BLaER1 (cell line): ENCODE results near the gene SPRR1A.

Experiments
- H3K27ac ChIP-seq: shearing (Covaris generic); formaldehyde crosslinking; 2 replicates; pipeline ENCODE4 v1.8.1; 2022
- H3K27me3 ChIP-seq: shearing (Covaris generic); formaldehyde crosslinking; 2 replicates; pipeline ENCODE4 v1.8.1; 2022
- H3K36me3 ChIP-seq: shearing (Covaris generic); formaldehyde crosslinking; 2 replicates; pipeline ENCODE4 v1.8.1; 2022
- H3K4me1 ChIP-seq: shearing (Covaris generic); formaldehyde crosslinking; 2 replicates; pipeline ENCODE4 v1.8.1; 2022
- H3K4me2 ChIP-seq: shearing (Covaris generic); formaldehyde crosslinking; 2 replicates; pipeline ENCODE4 v1.8.1; 2022
- H3K4me3 ChIP-seq: shearing (Covaris generic); formaldehyde crosslinking; 2 replicates; pipeline ENCODE4 v1.8.1; 2022
- H3K9ac ChIP-seq: shearing (Covaris generic); formaldehyde crosslinking; 2 replicates; pipeline ENCODE4 v1.8.1; 2022
- H3K9me3 ChIP-seq: shearing (Covaris generic); formaldehyde crosslinking; 2 replicates; pipeline ENCODE4 v1.8.1; 2022
- H4K20me1 ChIP-seq: shearing (Covaris generic); formaldehyde crosslinking; 2 replicates; pipeline ENCODE4 v1.8.1; 2022
- Cebpa-rat ChIP-seq: shearing (Covaris generic); IDR thresholded peaks from 2 replicates; pipeline ENCODE4 v1.8.1; 2022

Gene SPRR1A

DNA sequence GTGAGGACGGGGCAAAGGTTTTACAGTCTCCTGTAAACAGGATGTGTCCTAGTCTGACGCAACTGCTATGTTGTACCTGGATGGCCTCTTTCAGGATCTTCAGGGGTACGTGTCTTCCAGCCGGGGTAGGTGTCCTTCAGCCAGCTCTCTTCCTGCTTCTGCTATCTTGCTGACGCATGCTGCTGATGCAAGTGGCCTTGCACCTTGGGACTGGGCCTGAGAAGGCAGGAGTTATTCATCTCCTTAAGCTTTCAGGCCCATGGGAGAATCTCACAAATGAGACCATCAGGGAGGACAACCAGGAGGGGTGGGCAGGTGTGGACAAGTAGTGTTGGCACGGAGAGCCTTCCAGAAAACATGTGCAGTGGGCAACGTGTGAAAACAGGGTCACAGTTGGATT lies 39.2 kb downstream of the SPRR1A start:
- Histone ChIP-seq H3K4me2 (peak overlapping the region; percentile 75), H3K9ac (no peak overlapping the region), H4K20me1 (no peaks in the 10 kb centered on the region), H3K4me3 (no peak overlapping the region), H3K27me3 (no peaks in the 10 kb centered on the region), H3K27ac (peak overlapping the region; percentile 66), H3K4me1 (peaks cover 34% of the 10 kb centered on the region), H3K36me3 (no peaks in the 10 kb centered on the region), H3K9me3 (peaks cover 11% of the 10 kb centered on the region)
- no peak for TF ChIP-seq Cebpa-rat

DNA sequence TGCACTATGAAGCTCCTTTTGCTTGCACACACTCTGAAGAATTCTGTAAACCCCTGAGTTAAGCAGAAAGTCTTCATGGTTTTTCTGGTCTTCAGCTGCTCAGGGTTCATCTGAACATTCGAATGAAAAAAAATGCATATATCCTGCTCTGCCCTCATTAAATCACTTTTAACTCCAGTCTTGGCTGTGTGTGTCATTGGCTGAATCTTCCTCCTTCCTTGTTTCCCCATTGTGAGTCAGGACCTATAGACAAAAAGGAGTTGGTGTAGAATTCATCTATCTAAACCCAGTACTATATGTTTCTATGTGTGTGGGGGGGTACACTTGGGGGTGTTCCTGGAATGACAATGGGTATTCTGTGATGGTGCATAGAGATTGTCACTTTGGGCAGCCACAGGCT lies 40.5 kb downstream of the SPRR1A start:
- H3K36me3 ChIP-seq, result no peaks in the 10 kb centered on the region
- no peak overlapping the region for H3K9ac ChIP-seq
- no peak overlapping the region for H3K27ac ChIP-seq
- TF ChIP-seq Cebpa-rat, result no peak
- H3K9me3 ChIP-seq, result no peaks in the 10 kb centered on the region
- H3K4me3 ChIP-seq, result no peak overlapping the region
- H3K27me3 ChIP-seq, result no peaks in the 10 kb centered on the region
- H3K4me2 ChIP-seq, result no peak overlapping the region
- no peaks in the 10 kb centered on the region for H4K20me1 ChIP-seq
- peaks cover 34% of the 10 kb centered on the region for H3K4me1 ChIP-seq

DNA sequence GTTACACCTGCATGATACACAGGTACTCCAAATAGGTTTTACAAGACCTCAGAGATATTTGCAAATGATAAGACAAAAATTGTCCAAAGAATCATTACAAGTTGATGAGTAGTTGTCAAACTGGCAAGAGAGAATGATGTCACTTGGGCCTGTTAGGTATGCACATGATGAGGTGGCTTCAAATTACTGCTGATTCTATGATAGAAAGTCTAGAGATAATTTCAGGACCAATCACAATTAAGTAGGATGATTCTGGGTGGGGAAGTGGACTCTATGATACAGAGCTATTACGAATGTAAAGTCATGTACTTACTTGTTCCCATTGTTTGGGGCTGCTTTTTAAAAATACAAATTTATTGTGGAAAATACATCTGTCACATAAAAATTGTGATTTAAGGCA lies 41.9 kb downstream of the SPRR1A start:
- Histone ChIP-seq H3K4me3 (no peak overlapping the region), H3K9ac (no peak overlapping the region), H3K27me3 (no peaks in the 10 kb centered on the region), H3K36me3 (no peaks in the 10 kb centered on the region), H4K20me1 (no peaks in the 10 kb centered on the region), H3K9me3 (no peaks in the 10 kb centered on the region), H3K4me1 (peaks cover 34% of the 10 kb centered on the region), H3K27ac (no peak overlapping the region), H3K4me2 (no peak overlapping the region)
- TF ChIP-seq Cebpa-rat, result no peak

DNA sequence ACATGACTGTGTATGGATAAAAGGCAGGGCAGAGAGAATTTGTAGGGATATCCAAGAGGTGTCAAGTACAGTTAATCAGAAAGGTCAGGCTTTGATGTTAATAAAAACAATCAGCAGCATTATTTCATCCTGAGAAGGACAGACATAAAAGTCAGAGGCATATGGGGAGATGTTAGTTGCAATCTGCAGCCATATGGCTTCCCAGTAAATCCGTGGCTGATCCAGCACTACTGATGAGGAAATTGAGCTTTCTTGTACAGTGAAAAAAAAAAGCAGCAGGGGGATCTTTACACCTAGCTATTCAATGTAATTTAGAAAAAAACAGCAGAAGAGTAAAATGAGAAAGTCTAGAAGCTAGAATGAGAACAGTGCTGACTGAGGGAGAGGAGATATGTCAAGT lies 44.9 kb downstream of the SPRR1A start:
- TF ChIP-seq Cebpa-rat, result no peak
- Histone ChIP-seq H3K36me3 (no peaks in the 10 kb centered on the region), H3K4me3 (no peak overlapping the region), H3K4me1 (peaks cover 28% of the 10 kb centered on the region), H3K9ac (no peak overlapping the region), H4K20me1 (no peaks in the 10 kb centered on the region), H3K4me2 (no peak overlapping the region), H3K27me3 (no peaks in the 10 kb centered on the region), H3K9me3 (no peaks in the 10 kb centered on the region), H3K27ac (no peak overlapping the region)

DNA sequence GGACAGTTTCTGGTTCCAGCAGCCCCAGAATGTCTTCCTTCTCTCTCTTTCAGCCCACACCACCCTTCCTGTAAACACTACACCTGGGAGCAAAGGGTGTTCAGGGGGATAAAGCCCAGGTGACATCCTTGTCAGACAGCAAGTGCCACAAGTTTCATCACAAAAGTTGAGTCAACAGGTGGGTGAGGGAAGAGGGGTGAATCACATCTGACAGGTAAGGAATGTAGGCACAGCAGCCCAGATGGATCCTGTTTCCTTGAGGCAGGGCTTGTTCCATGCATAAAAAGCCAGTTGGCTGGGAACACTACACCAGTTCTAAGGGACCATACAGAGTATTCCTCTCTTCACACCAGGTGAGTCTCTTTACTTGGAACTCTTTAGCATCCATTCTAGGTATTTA lies 47.0 kb downstream of the SPRR1A start, which contains the start of gene SPRR1B:
Gene SPRR1B (plus strand): TSS at position 309 of the 400 bp plus-strand sequence. CDS start 1,143 bp downstream, outside the sequence.
- peak within 1 kb of the TSS; percentile 66 for H3K4me2 ChIP-seq
- TF ChIP-seq Cebpa-rat, result no peak

DNA sequence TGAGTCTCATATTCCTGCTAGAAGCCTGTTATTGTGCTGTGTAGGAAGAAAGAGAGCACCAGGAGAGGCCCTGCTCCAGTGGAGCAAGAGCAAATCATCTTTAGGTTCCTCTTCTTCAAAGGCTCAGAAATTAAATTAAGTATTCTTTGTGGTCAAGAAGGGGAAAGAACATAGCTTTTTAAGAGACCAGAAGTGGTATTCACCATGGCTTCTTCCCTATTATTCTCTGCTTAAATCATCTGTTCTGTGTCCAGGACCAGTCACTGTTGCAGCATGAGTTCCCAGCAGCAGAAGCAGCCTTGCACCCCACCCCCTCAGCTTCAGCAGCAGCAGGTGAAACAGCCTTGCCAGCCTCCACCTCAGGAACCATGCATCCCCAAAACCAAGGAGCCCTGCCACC lies 48.2 kb downstream of the SPRR1A start:
- no peak overlapping the region for H3K9ac ChIP-seq
- H3K27ac ChIP-seq, result no peak overlapping the region
- H3K4me1 ChIP-seq, result peaks cover 23% of the 10 kb centered on the region
- no peaks in the 10 kb centered on the region for H3K36me3 ChIP-seq
- no peaks in the 10 kb centered on the region for H4K20me1 ChIP-seq
- H3K27me3 ChIP-seq, result no peaks in the 10 kb centered on the region
- peak overlapping the region; percentile 66 for H3K4me2 ChIP-seq
- no peak for TF ChIP-seq Cebpa-rat
- H3K4me3 ChIP-seq, result no peak overlapping the region
- H3K9me3 ChIP-seq, result no peaks in the 10 kb centered on the region

More for the DNA sequence above, 47.0 kb downstream of the SPRR1A start, which contains the start of gene SPRR1B:
- H3K9ac ChIP-seq, result no peak within 1 kb of the TSS
- no peak within 1 kb of the TSS for H3K4me3 ChIP-seq
- no peaks in the 10 kb centered on the region for H3K9me3 ChIP-seq
- H3K27me3 ChIP-seq, result no peaks in the 10 kb centered on the region
- peaks cover 23% of the 10 kb centered on the region for H3K4me1 ChIP-seq
- no peaks in the 10 kb centered on the region for H4K20me1 ChIP-seq
- no peak within 1 kb of the TSS for H3K27ac ChIP-seq
- no peaks in the 10 kb centered on the region for H3K36me3 ChIP-seq

DNA sequence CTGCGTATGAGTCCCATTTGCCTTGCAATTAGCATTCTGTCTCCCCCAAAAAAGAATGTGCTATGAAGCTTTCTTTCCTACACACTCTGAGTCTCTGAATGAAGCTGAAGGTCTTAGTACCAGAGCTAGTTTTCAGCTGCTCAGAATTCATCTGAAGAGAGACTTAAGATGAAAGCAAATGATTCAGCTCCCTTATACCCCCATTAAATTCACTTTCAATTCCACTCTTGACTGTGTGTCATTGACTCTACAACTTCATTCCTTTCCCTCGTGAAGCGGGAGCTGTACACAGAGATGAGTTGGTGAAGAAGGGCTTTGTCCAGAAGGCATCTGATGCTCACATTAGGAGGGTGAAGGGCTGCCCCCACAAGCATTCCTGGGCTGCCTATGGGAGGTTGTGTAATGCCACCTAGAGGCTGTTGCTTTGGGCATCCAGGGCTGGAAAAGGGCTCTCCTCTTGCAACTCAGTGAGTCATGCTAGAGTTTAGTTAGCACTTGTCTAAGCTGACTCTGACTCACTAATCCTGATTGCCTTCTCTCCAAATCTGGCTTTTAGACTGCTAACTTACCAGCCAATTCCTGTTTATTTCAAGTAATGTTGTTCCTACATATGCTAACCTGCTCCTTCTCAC lies 48.9 kb downstream of the SPRR1A start:
- TF ChIP-seq Cebpa-rat, result no peak
- no peak overlapping the region for H3K9ac ChIP-seq
- H3K9me3 ChIP-seq, result no peaks in the 10 kb centered on the region
- no peak overlapping the region for H3K27ac ChIP-seq
- no peaks in the 10 kb centered on the region for H3K36me3 ChIP-seq
- no peaks in the 10 kb centered on the region for H4K20me1 ChIP-seq
- H3K27me3 ChIP-seq, result no peaks in the 10 kb centered on the region
- H3K4me1 ChIP-seq, result peaks cover 23% of the 10 kb centered on the region
- peak overlapping the region; percentile 66 for H3K4me2 ChIP-seq
- no peak overlapping the region for H3K4me3 ChIP-seq

DNA sequence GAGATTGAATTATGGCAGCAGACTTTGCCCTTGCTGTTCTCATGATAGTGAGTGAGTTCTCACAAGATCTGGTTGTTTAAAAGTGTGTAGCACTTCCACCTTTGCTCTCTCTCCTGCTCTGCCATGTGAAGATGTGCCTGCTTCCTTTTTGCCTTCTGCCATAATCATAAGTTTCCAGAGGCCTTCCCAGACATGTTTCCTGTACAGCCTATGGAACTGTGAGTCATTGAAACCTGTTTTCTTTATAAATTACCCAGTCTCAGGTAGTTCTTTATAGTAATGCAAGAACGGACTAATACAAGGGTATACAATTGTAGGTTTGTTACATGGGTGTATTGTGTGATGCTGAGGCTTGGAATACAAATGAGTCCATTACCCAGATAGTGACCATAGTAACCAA lies 51.3 kb downstream of the SPRR1A start:
- Histone ChIP-seq H4K20me1 (no peaks in the 10 kb centered on the region), H3K9ac (no peak overlapping the region), H3K4me3 (no peak overlapping the region), H3K4me1 (peaks cover 23% of the 10 kb centered on the region), H3K9me3 (no peaks in the 10 kb centered on the region), H3K4me2 (no peak overlapping the region), H3K36me3 (no peaks in the 10 kb centered on the region), H3K27ac (no peak overlapping the region), H3K27me3 (no peaks in the 10 kb centered on the region)
- TF ChIP-seq Cebpa-rat, result no peak
